HEK293 (cell line): ENCODE measurements around the gene KBTBD12.

Experiments used
- CTCF ChIA-PET: fragments of 350-600 bp; formaldehyde crosslinking; extraction: SDS; loops from one replicate; lab custom pipeline; 2021; ENCODE audit warnings: antibody characterized with exemption; lab: Yijun Ruan, JAX
- POLR2A ChIA-PET: fragments of 300-600 bp; formaldehyde crosslinking; extraction: SDS; loops from one replicate; lab custom pipeline; 2020; ENCODE audit warnings: antibody characterized with exemption, inconsistent platforms; lab: Yijun Ruan, JAX
- H3K27ac ChIP-seq: fragments of 200-500 bp; sonication (Bioruptor generic); 2 replicates; pipeline ENCODE4 v1.5.1; 2014; ENCODE audit warnings: low read depth, low read length, control low read depth, inconsistent platforms; ENCODE audit errors: extremely low read depth
- H3K36me3 ChIP-seq, 2 experiments: fragments of 200-500 bp in 1 of 2; sonication (Bioruptor generic) in 1 of 2; 1 replicate in 1 of 2; 2 replicates in 1 of 2; pipeline ENCODE4 v1.5.1; 2014 to 2017; ENCODE audit warnings: inconsistent platforms in 2 of 2, low read length in 2 of 2; ENCODE audit not compliant: control insufficient read depth in 2 of 2, insufficient read depth in 1 of 2
- H3K4me1 ChIP-seq: fragments of 200-500 bp; sonication (Bioruptor generic); 2 replicates; pipeline ENCODE4 v1.5.1; 2014; ENCODE audit warnings: mild to moderate bottlenecking, low read length, inconsistent platforms; ENCODE audit not compliant: control insufficient read depth, insufficient read depth
- H3K4me3 ChIP-seq: 2 replicates; pipeline ENCODE4 v1.5.1; 2011; ENCODE audit warnings: low read depth, mild to moderate bottlenecking, control low read depth, low read length, moderate library complexity
- H3K9me3 ChIP-seq: fragments of 200-500 bp; sonication (Bioruptor generic); 2 replicates; pipeline ENCODE4 v1.5.1; 2014; ENCODE audit warnings: low read depth, low read length, inconsistent platforms; ENCODE audit not compliant: control insufficient read depth, insufficient read depth
- FEZF1 ChIP-seq: fragments of 450-650 bp; formaldehyde crosslinking; IDR thresholded peaks from 2 replicates; pipeline ENCODE4 v1.5.1; 2016; ENCODE audit warnings: missing biosample characterization, missing genetic modification characterization
- GLI2 ChIP-seq: fragments of 450-650 bp; formaldehyde crosslinking; IDR thresholded peaks from 2 replicates; pipeline ENCODE4; 2017; ENCODE audit warnings: missing biosample characterization, missing genetic modification characterization, low read depth, borderline replicate concordance
- GLI4 ChIP-seq: fragments of 450-650 bp; formaldehyde crosslinking; IDR thresholded peaks from 2 replicates; pipeline ENCODE4 v1.5.1; 2016; ENCODE audit warnings: missing biosample characterization, missing genetic modification characterization
- KLF7 ChIP-seq: fragments of 450-650 bp; formaldehyde crosslinking; IDR thresholded peaks from 2 replicates; pipeline ENCODE4 v1.5.1; 2016; ENCODE audit warnings: missing biosample characterization, missing genetic modification characterization, borderline replicate concordance
- PRDM1 ChIP-seq: fragments of 450-650 bp; formaldehyde crosslinking; IDR thresholded peaks from 2 replicates; pipeline ENCODE4; 2016; ENCODE audit warnings: missing biosample characterization, missing genetic modification characterization
- SP7 ChIP-seq: fragments of 450-650 bp; formaldehyde crosslinking; IDR thresholded peaks from 2 replicates; pipeline ENCODE4 v1.5.1; 2016; ENCODE audit warnings: missing biosample characterization, missing genetic modification characterization
- WT1 ChIP-seq: fragments of 450-650 bp; formaldehyde crosslinking; IDR thresholded peaks from 2 replicates; pipeline ENCODE4 v1.5.1; 2016; ENCODE audit warnings: missing biosample characterization, missing genetic modification characterization
- ZBTB1 ChIP-seq: fragments of 450-650 bp; formaldehyde crosslinking; IDR thresholded peaks from 2 replicates; pipeline ENCODE4 v1.5.1; 2016; ENCODE audit warnings: missing biosample characterization, missing genetic modification characterization
- ZBTB7A ChIP-seq: fragments of 450-650 bp; formaldehyde crosslinking; IDR thresholded peaks from 2 replicates; pipeline ENCODE4 v1.5.1; 2016; ENCODE audit warnings: low read depth, missing biosample characterization, missing genetic modification characterization
- ZFP41 ChIP-seq: fragments of 450-650 bp; formaldehyde crosslinking; IDR thresholded peaks from 2 replicates; pipeline ENCODE4 v1.5.1; 2016; ENCODE audit warnings: missing biosample characterization, missing genetic modification characterization, borderline replicate concordance
- ZNF169 ChIP-seq: fragments of 450-650 bp; formaldehyde crosslinking; IDR thresholded peaks from 2 replicates; pipeline ENCODE4 v1.5.1; 2016; ENCODE audit warnings: missing biosample characterization, missing genetic modification characterization
- ZNF174 ChIP-seq: fragments of 450-650 bp; formaldehyde crosslinking; IDR thresholded peaks from 2 replicates; pipeline ENCODE4 v1.5.0; 2017; ENCODE audit warnings: missing biosample characterization, mild to moderate bottlenecking, missing genetic modification characterization
- ZNF184 ChIP-seq: fragments of 450-650 bp; IDR thresholded peaks from 2 replicates; pipeline ENCODE4 v1.5.1; 2018; ENCODE audit warnings: missing biosample characterization, mild to moderate bottlenecking, missing genetic modification characterization
- ZNF221 ChIP-seq: fragments of 450-650 bp; formaldehyde crosslinking; IDR thresholded peaks from 2 replicates; pipeline ENCODE4 v1.5.1; 2017; ENCODE audit warnings: missing biosample characterization, missing genetic modification characterization, borderline replicate concordance
- ZNF544 ChIP-seq: fragments of 450-650 bp; formaldehyde crosslinking; IDR thresholded peaks from 2 replicates; pipeline ENCODE4 v1.5.0; 2017; ENCODE audit warnings: missing biosample characterization, missing genetic modification characterization
- ZNF670 ChIP-seq: fragments of 450-650 bp; formaldehyde crosslinking; IDR thresholded peaks from 2 replicates; pipeline ENCODE4 v1.5.1; 2016; ENCODE audit warnings: missing biosample characterization, missing genetic modification characterization, low read depth
- ZNF701 ChIP-seq: fragments of 450-650 bp; formaldehyde crosslinking; IDR thresholded peaks from 2 replicates; pipeline ENCODE4 v1.5.1; 2016; ENCODE audit warnings: missing biosample characterization, missing genetic modification characterization
- TF ChIP-seq, protein P1 (sequence below): fragments of 450-650 bp; formaldehyde crosslinking; IDR thresholded peaks from 2 replicates; pipeline ENCODE4 v1.5.1; 2017; ENCODE audit warnings: missing biosample characterization, missing genetic modification characterization
- TF ChIP-seq, protein P2 (sequence below): fragments of 450-650 bp; formaldehyde crosslinking; IDR thresholded peaks from 2 replicates; pipeline ENCODE4 v1.5.1; 2016; ENCODE audit warnings: missing biosample characterization, missing genetic modification characterization, borderline replicate concordance

KBTBD12 gene

DNA sequence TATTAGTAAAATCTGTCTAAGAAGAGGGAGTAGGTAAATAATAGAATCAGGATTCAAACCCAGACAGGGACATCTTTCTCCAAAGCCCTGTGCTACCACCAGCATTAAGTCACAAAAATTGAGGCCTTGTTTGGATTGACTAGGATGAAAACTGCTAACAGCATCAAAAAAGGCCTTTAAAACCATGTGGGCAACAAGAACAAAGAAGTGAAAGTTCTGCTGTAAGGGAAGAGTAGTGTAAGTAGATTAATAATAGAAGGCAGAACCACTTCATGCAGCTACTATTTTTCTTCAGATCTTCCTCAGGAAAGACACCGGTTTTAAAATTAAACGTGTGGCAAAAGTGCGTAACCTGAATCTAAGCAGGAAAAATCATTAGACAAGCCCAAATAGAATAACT lies 15.3 kb upstream of the KBTBD12 start:
- ChIA-PET CTCF (no interaction called here), POLR2A (no interaction called here)
- Histone ChIP-seq H3K36me3 (no peaks in the 10 kb centered on the region), H3K4me3 (no peak overlapping the region), H3K4me1 (no peaks in the 10 kb centered on the region), H3K9me3 (no peaks in the 10 kb centered on the region), H3K27ac (no peak overlapping the region)
- no peak for TF ChIP-seq ZNF701 (tag by site-specific recombination)
- no peak for TF ChIP-seq WT1 (tag by site-specific recombination)
- TF ChIP-seq, protein P1, sequence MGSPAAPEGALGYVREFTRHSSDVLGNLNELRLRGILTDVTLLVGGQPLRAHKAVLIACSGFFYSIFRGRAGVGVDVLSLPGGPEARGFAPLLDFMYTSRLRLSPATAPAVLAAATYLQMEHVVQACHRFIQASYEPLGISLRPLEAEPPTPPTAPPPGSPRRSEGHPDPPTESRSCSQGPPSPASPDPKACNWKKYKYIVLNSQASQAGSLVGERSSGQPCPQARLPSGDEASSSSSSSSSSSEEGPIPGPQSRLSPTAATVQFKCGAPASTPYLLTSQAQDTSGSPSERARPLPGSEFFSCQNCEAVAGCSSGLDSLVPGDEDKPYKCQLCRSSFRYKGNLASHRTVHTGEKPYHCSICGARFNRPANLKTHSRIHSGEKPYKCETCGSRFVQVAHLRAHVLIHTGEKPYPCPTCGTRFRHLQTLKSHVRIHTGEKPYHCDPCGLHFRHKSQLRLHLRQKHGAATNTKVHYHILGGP (tag by site-specific recombination) = no peak
- TF ChIP-seq KLF7 (tag by site-specific recombination) = no peak
- TF ChIP-seq, all 188 proteins: peak for 0

DNA sequence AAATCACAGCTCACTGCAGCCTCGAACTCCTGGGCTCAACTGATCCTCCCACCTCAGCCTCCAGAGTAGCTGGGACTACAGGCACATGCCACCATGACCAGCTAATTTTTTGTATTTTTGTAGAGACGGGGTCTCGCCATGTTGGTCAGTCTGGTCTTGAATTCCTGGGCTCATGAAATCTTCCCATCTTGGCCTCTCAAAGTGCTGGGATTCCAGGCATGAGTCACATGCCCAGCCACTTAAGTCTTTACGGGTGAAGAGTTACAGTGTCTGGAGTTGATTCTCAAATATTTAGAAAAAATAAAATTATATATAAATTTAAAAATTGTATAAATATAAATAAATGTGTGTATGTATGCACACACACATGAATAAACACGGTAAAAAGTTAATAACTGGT lies 14.5 kb upstream of the KBTBD12 start:
- POLR2A ChIA-PET = no interaction called here
- TF ChIP-seq, protein P1 (tag by site-specific recombination) = no peak
- TF ChIP-seq ZBTB1 (no peak), SP7 (tag by site-specific recombination) (no peak), PRDM1 (tag by site-specific recombination) (no peak)
- H3K27ac ChIP-seq = no peak overlapping the region

DNA sequence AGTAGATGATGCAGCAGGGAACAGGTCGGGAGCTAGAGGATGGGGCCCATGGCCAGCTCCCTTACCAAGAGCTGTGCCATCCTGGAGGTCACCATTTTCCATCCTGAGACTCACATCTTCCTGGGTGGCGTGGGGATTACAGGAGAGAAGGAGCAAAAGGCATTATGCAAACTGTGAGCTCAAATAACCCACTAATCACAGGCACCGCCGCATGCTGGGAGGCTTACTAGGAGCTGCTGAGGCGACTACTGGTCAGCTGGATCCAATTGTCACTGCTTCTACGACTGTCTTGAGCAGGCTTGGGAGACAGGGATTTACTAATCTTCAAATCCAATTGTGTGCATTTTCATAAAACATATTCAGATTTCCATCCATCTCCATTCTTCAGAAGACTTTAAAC lies 12.5 kb upstream of the KBTBD12 start:
- H3K4me3 ChIP-seq = no peak overlapping the region
- TF ChIP-seq ZNF184 = no peak
- no peak for TF ChIP-seq ZNF670
- no peak for TF ChIP-seq ZBTB7A (tag by site-specific recombination)
- no peak for TF ChIP-seq ZNF169 (tag by site-specific recombination)
- TF ChIP-seq ZNF544 (tag by site-specific recombination) = no peak
- no peak for TF ChIP-seq GLI2 (tag by site-specific recombination)
- TF ChIP-seq, all 188 proteins: peak for 0
- CTCF ChIA-PET = no interaction called here
- no peaks in the 10 kb centered on the region for H3K36me3 ChIP-seq
- no peaks in the 10 kb centered on the region for H3K9me3 ChIP-seq
- no peaks in the 10 kb centered on the region for H3K4me1 ChIP-seq
- no peak overlapping the region for H3K27ac ChIP-seq
- POLR2A ChIA-PET = no interaction called here

More for the DNA sequence above, 14.5 kb upstream of the KBTBD12 start:
- Histone ChIP-seq H3K4me3 (no peak overlapping the region), H3K4me1 (no peaks in the 10 kb centered on the region), H3K36me3 (no peaks in the 10 kb centered on the region), H3K9me3 (no peaks in the 10 kb centered on the region)
- CTCF ChIA-PET = no interaction called here

DNA sequence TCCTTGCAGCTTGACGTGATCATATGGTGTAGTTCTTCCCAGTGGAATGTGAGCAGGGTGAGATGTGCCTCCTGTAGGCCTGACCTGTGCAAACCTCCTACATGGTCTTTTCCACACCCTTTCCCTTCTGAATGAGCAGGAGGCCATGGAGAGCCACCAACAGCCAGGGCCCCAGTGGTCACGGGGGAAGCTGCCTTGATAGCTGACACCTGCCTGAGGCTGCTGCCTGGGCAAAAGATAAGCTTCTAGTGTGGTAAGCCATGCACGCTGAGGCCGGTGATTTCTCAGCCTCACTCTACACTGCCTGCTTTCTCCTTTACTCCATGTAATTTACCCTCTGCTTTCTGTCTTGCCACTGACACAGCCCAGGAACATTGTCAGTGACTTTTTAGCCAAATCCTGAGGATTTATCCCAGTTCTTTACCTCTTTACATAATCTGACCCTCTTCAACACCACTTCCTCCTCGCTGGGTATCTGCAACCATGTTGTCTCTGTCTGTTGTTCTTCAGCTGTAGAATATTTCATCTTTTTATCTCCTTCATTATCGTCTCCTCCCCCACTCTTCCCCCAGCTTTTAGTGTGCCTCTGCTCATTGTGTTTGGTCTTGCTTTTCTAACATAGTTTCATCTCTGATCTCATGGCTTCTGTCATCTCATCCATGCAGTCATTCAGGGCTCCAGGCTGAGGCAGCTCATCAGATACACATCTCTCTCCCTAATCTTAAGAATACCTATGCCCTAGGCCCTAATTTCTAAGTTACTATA lies 11.2 kb upstream of the KBTBD12 start:
- Histone ChIP-seq H3K9me3 (no peaks in the 10 kb centered on the region), H3K4me3 (no peak overlapping the region), H3K4me1 (no peaks in the 10 kb centered on the region), H3K36me3 (no peaks in the 10 kb centered on the region), H3K27ac (no peak overlapping the region)
- ChIA-PET CTCF (interaction anchor here (0.7 kb wide), 3 partner anchors 9 to 358 kb away, joined by 3 to 4 read pairs (median 4); no protein-coding TSS in a partner anchor), POLR2A (no interaction called here)
- no peak for TF ChIP-seq ZFP41 (tag by site-specific recombination)
- no peak for TF ChIP-seq FEZF1 (tag by site-specific recombination)
- no peak for TF ChIP-seq ZNF221 (tag by site-specific recombination)
- TF ChIP-seq ZNF174 = no peak
- no peak for TF ChIP-seq GLI4 (tag by site-specific recombination)
- TF ChIP-seq, protein P2, sequence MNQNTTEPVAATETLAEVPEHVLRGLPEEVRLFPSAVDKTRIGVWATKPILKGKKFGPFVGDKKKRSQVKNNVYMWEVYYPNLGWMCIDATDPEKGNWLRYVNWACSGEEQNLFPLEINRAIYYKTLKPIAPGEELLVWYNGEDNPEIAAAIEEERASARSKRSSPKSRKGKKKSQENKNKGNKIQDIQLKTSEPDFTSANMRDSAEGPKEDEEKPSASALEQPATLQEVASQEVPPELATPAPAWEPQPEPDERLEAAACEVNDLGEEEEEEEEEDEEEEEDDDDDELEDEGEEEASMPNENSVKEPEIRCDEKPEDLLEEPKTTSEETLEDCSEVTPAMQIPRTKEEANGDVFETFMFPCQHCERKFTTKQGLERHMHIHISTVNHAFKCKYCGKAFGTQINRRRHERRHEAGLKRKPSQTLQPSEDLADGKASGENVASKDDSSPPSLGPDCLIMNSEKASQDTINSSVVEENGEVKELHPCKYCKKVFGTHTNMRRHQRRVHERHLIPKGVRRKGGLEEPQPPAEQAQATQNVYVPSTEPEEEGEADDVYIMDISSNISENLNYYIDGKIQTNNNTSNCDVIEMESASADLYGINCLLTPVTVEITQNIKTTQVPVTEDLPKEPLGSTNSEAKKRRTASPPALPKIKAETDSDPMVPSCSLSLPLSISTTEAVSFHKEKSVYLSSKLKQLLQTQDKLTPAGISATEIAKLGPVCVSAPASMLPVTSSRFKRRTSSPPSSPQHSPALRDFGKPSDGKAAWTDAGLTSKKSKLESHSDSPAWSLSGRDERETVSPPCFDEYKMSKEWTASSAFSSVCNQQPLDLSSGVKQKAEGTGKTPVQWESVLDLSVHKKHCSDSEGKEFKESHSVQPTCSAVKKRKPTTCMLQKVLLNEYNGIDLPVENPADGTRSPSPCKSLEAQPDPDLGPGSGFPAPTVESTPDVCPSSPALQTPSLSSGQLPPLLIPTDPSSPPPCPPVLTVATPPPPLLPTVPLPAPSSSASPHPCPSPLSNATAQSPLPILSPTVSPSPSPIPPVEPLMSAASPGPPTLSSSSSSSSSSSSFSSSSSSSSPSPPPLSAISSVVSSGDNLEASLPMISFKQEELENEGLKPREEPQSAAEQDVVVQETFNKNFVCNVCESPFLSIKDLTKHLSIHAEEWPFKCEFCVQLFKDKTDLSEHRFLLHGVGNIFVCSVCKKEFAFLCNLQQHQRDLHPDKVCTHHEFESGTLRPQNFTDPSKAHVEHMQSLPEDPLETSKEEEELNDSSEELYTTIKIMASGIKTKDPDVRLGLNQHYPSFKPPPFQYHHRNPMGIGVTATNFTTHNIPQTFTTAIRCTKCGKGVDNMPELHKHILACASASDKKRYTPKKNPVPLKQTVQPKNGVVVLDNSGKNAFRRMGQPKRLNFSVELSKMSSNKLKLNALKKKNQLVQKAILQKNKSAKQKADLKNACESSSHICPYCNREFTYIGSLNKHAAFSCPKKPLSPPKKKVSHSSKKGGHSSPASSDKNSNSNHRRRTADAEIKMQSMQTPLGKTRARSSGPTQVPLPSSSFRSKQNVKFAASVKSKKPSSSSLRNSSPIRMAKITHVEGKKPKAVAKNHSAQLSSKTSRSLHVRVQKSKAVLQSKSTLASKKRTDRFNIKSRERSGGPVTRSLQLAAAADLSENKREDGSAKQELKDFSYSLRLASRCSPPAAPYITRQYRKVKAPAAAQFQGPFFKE (tag by site-specific recombination) = no peak
